Heart left ventricle (tissue), 16 donors: ENCODE measurements around the gene ANKRD11. TPM values are rescaled to one million over a fixed set of nuclear protein-coding genes. Genes with fewer than 3 reads are reported as not detected.

ENCODE experiments used
- ATAC-seq, 4 donors: fragments of 200-7000 bp; cut with Tn5 transposase; one replicate each; pipeline ENCODE4 v1.9.1; 2020 to 2022; ENCODE audit warnings: moderate library complexity in 4 of 4, mild to moderate bottlenecking in 3 of 4, moderate number of reproducible peaks in 1 of 4
- DNase-seq, 5 donors: peaks; one replicate each; pipeline ENCODE4 v3.0.0-alpha.2; 2020
- H3K27ac ChIP-seq, 12 donors: fragments of 200-600 bp; sonication (generic) in 4 of 12; one replicate each; pipeline versions ENCODE4 v1.5.0 to v1.8.0; 2016 to 2022; ENCODE audit warnings: mild to moderate bottlenecking in 2 of 12
- H3K27me3 ChIP-seq, 9 donors: fragments of 200-600 bp; sonication (generic) in 2 of 9; one replicate each; pipeline versions ENCODE4 v1.5.1 to v1.8.0; 2016 to 2022; ENCODE audit warnings: mild to moderate bottlenecking in 3 of 9
- H3K36me3 ChIP-seq, 9 donors: fragments of 200-600 bp; sonication (generic) in 2 of 9; one replicate each; pipeline versions ENCODE4 v1.5.0 to v1.8.0; 2018 to 2022; ENCODE audit warnings: mild to moderate bottlenecking in 2 of 9
- H3K4me1 ChIP-seq, 12 donors: fragments of 200-600 bp; sonication (generic) in 4 of 12; one replicate each; pipeline versions ENCODE4 v1.5.0 to v1.8.0; 2016 to 2022; ENCODE audit warnings: mild to moderate bottlenecking in 3 of 12
- H3K4me3 ChIP-seq, 12 donors: fragments of 200-600 bp; sonication (generic) in 4 of 12; one replicate each; pipeline versions ENCODE4 v1.5.0 to v1.8.0; 2017 to 2022; ENCODE audit warnings: mild to moderate bottlenecking in 9 of 12, moderate library complexity in 4 of 12
- H3K9me3 ChIP-seq, 12 donors: fragments of 200-600 bp; sonication (generic) in 4 of 12; one replicate each; pipeline versions ENCODE4 v1.5.0 to v1.8.0; 2016 to 2022; ENCODE audit warnings: mild to moderate bottlenecking in 1 of 12
- POLR2A ChIP-seq, 2 donors: fragments of 450-650 bp; IDR thresholded peaks; one replicate each; pipeline ENCODE4 v1.6.1; 2017; ENCODE audit warnings: antibody characterized with exemption in 2 of 2, mild to moderate bottlenecking in 2 of 2, moderate library complexity in 2 of 2
- WGBS, 4 donors: extraction: QIAGEN DNeasy Blood & Tissue Kit in 2 of 4; methylation state at CpG; one replicate each; pipeline versions ENCODE4 v1.1.5 to v1.1.7; 2013 to 2018; 5-methylcytosine and 5-hydroxymethylcytosine counted together
- intact Hi-C, 10 donors: fragments of 100-400 bp; cut with DNase I; formaldehyde crosslinking; loops; one replicate each; pipeline versions ENCODE4 v1.11.1 to v1.14.2; 2022
- polyA plus RNA-seq, 2 donors: library from polyadenylated mRNA; stranded (reverse); fragments of 200-250 nt; gene quantifications; one replicate each; pipeline ENCODE4 v1.2.3, GENCODE V29; 2013
- total RNA-seq, 9 donors: library from RNA; depleted of rRNA in 2 of 9; stranded (reverse); fragments of >200 nt in 2 of 9; fragmentation: NEBNext Ultra II Directional in 3 of 9; extraction: Animal tissue kit (Norgen Biotek cat#: 25700) in 3 of 9; gene quantifications; one replicate each; pipeline versions ENCODE4 v1.1.0 to v1.2.4, GENCODE V29; 2016 to 2023
- TF ChIP-seq, protein P1 (sequence below), 12 donors: fragments of 200-600 bp; sonication (generic) in 4 of 12; IDR thresholded peaks; one replicate each; pipeline versions ENCODE4 v1.5.0 to v1.8.0; 2018 to 2022; ENCODE audit warnings: antibody characterized with exemption in 12 of 12, mild to moderate bottlenecking in 5 of 12
- donor health status: ischemic (EF 13 %, LVEDD 7.1; RV severe dilation, severe dysfunction).
- donor health status: healthy with polysubstance abuse.
- donor health status: DM: no; HTN: yes; CAD: no.
- donor health status: DM: no; HTN: no; CAD: no.
- donor health status: ischemic (EF 25% LVEDD 6.9; RV normal size, moderate dysfunction).
- donor health status: ischemic (EF 25% LVEDD 5.7; RV mildly dilated, moderate dysfunction).
- donor health status: healthy.
- donor health status: DM: yes; HTN: yes; CAD: no.
- donor health status: ischemic (EF 35%, LVEDD 5.7; RV mildly dilated, moderate dysfunction).
- donor health status: nonischemic (EF 11% LVEDD 7.7; RV severe dilation, severe dysfunction).
- donor health status: DM: yes; HTN: yes; CAD: no.
- donor health status: PGD.
- donor health status: ischemic (EF 29% LVEDD 5.4; RV normal size, mild dysfunction).
- donor health status: nonischemic (EF 23%, LVEDD 6.1; RV moderate dilation, normal function).

ANKRD11 gene
- total and polyA plus RNA-seq, 11 donors = 53.6 to 123 (median 67.7) TPM

DNA sequence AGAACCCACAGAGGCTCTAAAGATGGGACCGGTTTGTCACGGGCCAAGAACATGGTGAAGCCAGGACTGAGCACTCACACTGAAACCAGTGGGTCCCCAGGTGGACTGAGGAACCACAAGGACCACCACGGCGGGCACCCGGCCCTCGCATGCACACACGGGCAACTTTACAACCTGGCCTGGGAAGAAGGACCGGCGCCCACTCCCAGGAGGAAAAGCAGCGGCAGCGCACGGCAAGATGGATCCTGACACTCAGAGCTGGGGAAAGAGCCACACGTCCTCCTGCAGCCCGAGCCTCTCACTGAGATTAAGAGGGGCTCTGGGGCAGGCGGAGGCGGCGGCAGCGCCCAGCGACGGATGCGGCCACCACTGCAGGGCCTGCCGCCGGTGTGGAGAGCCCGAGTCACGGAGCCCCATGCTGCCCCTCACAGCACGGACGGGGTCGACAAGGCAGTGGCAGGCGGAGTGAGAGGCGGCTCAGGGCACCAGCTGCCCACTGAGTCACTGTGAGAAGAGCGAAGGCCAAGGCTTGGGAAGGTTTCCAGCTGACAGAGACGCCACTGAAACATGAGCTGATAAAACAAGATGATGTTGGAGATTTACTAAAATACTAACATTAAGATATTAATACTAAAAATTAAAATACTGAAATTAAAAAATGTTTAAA is 118.3 kb downstream of the ANKRD11 start:
- no peak overlapping the region for H3K4me3 ChIP-seq
- DNase-seq (peak in 1 of 5 donors; percentile 19), ATAC-seq (no peak)
- peaks cover 0 to 19% (median 3%) of the 10 kb centered on the region in 12 donors for H3K9me3 ChIP-seq
- peaks cover 0 to 27% (median 0%) of the 10 kb centered on the region in 9 donors for H3K36me3 ChIP-seq
- peak overlapping the region in 1 of 12 donors; percentile 14 for H3K27ac ChIP-seq
- WGBS, 4 donors = 92 to 96% (median 92%) methylated on average over 28 to 32 of the region's 32 CpGs
- TF ChIP-seq POLR2A (IDR thresholded peaks at IDR 0.05) = no peak
- TF ChIP-seq, protein P1, sequence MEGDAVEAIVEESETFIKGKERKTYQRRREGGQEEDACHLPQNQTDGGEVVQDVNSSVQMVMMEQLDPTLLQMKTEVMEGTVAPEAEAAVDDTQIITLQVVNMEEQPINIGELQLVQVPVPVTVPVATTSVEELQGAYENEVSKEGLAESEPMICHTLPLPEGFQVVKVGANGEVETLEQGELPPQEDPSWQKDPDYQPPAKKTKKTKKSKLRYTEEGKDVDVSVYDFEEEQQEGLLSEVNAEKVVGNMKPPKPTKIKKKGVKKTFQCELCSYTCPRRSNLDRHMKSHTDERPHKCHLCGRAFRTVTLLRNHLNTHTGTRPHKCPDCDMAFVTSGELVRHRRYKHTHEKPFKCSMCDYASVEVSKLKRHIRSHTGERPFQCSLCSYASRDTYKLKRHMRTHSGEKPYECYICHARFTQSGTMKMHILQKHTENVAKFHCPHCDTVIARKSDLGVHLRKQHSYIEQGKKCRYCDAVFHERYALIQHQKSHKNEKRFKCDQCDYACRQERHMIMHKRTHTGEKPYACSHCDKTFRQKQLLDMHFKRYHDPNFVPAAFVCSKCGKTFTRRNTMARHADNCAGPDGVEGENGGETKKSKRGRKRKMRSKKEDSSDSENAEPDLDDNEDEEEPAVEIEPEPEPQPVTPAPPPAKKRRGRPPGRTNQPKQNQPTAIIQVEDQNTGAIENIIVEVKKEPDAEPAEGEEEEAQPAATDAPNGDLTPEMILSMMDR (IDR thresholded peaks at IDR 0.05) = no peak
- peaks cover 0 to 80% (median 38%) of the 10 kb centered on the region in 12 donors for H3K4me1 ChIP-seq
- intact Hi-C loops = no loop called here
- no peaks in the 10 kb centered on the region for H3K27me3 ChIP-seq

DNA sequence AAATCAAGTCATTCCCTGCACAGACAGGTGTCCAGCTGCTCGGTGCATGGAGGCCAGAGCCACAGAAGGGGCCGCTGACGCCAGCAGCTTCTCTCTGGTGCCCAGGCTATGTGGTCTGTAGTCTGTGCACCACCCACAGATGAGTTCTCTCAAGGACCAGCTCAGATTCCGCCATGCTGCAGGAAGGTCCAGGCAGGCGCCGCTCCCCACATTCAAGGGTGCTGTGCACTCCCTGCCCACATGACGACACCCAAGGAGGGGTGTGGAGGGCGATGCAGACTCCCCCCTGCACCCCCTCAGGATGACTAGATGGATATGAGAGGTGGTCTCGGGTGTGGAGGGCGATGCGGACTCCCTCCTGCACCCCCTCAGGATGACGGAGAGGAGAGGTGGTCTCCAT is 119.0 kb downstream of the ANKRD11 start:
- Histone ChIP-seq H3K27me3 (no peaks in the 10 kb centered on the region), H3K4me3 (no peak overlapping the region), H3K36me3 (peaks cover 0 to 27% (median 0%) of the 10 kb centered on the region in 9 donors), H3K4me1 (peaks cover 0 to 80% (median 41%) of the 10 kb centered on the region in 12 donors), H3K27ac (no peak overlapping the region), H3K9me3 (peaks cover 0 to 14% (median 3%) of the 10 kb centered on the region in 12 donors)
- ATAC-seq = no peak
- no peak for TF ChIP-seq POLR2A (IDR thresholded peaks at IDR 0.05)
- TF ChIP-seq, protein P1 (IDR thresholded peaks at IDR 0.05) = no peak
- 97 to 98% (median 97%) methylated on average over 11 to 12 of the region's 12 CpGs for WGBS, 4 donors
- intact Hi-C loops = no loop called here
- DNase-seq = peak in 1 of 5 donors; percentile 17

DNA sequence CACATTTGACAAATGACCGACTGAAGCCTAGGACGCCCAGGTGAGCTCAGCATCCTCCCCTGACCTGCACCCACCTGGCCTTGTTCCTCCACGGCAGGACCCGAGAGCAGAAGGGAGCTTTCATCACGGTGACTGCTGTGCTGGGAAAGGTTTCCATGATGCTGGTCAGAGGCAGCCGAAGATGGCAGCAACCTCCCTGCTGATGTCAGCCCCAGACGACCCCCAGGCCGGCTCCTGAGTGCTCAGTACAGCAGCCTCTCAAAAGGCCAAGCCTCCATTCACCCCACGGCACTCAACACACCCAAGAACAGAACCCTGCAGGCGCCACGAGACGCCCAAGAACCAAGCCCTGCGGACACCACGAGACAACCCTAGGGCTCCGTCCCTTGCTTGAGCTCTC is 119.8 kb downstream of the ANKRD11 start:
- Histone ChIP-seq H3K4me3 (no peak overlapping the region), H3K9me3 (peaks cover 0 to 7% (median 0%) of the 10 kb centered on the region in 12 donors), H3K36me3 (peaks cover 0 to 27% (median 0%) of the 10 kb centered on the region in 9 donors), H3K4me1 (peaks cover 0 to 80% (median 44%) of the 10 kb centered on the region in 12 donors), H3K27ac (peak overlapping the region in 1 of 12 donors; percentile 33), H3K27me3 (no peaks in the 10 kb centered on the region)
- DNase-seq = peak in 1 of 5 donors; percentile 19
- WGBS, 4 donors = 93 to 95% (median 94%) methylated on average over 10 to 15 of the region's 15 CpGs
- TF ChIP-seq POLR2A (IDR thresholded peaks at IDR 0.05) = no peak
- TF ChIP-seq, protein P1 (IDR thresholded peaks at IDR 0.05) = no peak
- no peak for ATAC-seq
- intact Hi-C loops = no loop called here

DNA sequence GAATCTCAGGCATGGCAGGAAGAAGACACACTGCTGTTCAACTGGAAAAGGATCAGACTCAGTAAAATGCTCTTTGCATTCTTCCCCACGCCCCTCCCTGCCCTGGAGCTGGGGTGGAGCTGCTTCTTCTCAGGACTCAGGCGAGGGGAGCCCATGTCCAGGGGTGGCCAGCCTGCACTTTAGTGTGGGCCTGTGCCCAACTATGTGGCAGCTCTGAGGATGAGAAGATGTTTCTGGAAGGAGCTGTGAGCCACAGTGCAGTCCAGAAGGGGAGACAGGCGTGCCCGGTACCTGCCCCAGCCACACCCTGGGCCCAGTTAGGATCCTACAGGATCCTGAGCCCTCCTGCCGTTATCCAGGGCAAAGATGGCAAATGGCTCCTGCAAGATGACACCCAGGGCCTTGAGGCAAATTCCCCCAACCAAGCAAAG is 120.3 kb downstream of the ANKRD11 start:
- ATAC-seq = no peak
- Histone ChIP-seq H3K9me3 (peaks cover 0 to 1% (median 0%) of the 10 kb centered on the region in 12 donors), H3K4me3 (no peak overlapping the region), H3K27me3 (no peaks in the 10 kb centered on the region), H3K4me1 (peaks cover 0 to 85% (median 47%) of the 10 kb centered on the region in 12 donors), H3K27ac (peak overlapping the region in 1 of 12 donors; percentile 33), H3K36me3 (peaks cover 0 to 27% (median 0%) of the 10 kb centered on the region in 9 donors)
- intact Hi-C loops = no loop called here
- peak in 1 of 5 donors; percentile 18 for DNase-seq
- TF ChIP-seq POLR2A (IDR thresholded peaks at IDR 0.05) = no peak
- TF ChIP-seq, protein P1 (IDR thresholded peaks at IDR 0.05) = no peak
- WGBS, 4 donors = 58 to 88% (median 76%) methylated on average over 1 to 5 of the region's 5 CpGs
